GM12874 (cell line): ENCODE results near the gene NSRP1.

Experiments used
- TF ChIP-seq, protein P1 (sequence below): IDR thresholded peaks from 2 replicates; pipeline ENCODE4 v1.5.1; 2011; ENCODE audit warnings: low read depth, mild to moderate bottlenecking, control low read depth, low read length, moderate library complexity; ENCODE audit not compliant: insufficient read depth

NSRP1 gene

GRCh38 chr17:30104575-30105339, 11.9 kb upstream of the NSRP1 start:
- TF ChIP-seq, protein P1, sequence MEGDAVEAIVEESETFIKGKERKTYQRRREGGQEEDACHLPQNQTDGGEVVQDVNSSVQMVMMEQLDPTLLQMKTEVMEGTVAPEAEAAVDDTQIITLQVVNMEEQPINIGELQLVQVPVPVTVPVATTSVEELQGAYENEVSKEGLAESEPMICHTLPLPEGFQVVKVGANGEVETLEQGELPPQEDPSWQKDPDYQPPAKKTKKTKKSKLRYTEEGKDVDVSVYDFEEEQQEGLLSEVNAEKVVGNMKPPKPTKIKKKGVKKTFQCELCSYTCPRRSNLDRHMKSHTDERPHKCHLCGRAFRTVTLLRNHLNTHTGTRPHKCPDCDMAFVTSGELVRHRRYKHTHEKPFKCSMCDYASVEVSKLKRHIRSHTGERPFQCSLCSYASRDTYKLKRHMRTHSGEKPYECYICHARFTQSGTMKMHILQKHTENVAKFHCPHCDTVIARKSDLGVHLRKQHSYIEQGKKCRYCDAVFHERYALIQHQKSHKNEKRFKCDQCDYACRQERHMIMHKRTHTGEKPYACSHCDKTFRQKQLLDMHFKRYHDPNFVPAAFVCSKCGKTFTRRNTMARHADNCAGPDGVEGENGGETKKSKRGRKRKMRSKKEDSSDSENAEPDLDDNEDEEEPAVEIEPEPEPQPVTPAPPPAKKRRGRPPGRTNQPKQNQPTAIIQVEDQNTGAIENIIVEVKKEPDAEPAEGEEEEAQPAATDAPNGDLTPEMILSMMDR: peak; percentile 83

- TF ChIP-seq, protein P1: no peak
Observed at GRCh38 chr17:30112794-30113193, 3.8 kb upstream of the NSRP1 start.

- TF ChIP-seq, protein P1: no peak
Observed at GRCh38 chr17:30113213-30113612, 3.4 kb upstream of the NSRP1 start.

DNA sequence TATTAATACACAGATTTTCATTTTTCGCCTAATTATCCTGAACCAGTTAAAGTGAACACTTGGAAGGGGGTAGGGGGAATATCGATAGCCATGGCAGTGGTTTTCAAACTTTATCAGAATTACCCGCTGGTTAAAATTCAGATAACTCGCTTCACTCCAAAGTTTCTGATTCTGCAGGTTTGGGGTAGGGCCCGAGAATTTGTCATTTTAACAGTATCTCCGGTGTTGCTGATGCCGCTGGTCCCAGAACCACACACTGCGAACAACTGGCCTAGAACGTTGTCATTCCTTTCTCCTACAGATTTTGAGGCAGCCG, 313 bp upstream of the NSRP1 start:
- TF ChIP-seq, protein P1: no peak

DNA sequence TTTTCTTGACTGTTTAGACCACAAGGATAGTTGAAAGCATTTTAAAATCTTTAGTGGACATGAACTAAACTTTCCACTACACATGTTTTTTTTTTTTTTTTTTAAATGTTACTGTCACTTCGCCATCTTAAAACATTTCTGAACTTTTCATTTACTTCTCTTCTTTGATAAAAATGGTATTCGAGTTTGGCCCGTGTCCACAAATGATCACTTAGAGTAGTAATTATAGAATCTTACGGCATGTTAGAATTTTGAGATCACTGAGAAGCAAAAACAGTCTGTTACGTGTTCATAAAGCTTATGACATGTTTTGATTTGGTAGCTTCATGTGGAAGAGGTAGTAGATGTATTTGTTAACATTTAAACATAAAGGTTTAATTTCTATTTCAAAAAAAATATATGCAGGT, 1.1 kb downstream of the NSRP1 start:
- TF ChIP-seq, protein P1: no peak

GRCh38 chr17:30124273-30124796, 7.7 kb downstream of the NSRP1 start:
- TF ChIP-seq, protein P1: no peak

- TF ChIP-seq, protein P1: no peak
Observed at GRCh38 chr17:30130121-30130520, 13.5 kb downstream of the NSRP1 start.
